Subcutaneous adipose tissue (tissue), 4 donors: ENCODE measurements around the gene TMEM255A. TPM values are rescaled to one million over a fixed set of nuclear protein-coding genes. Genes with fewer than 3 reads are reported as not detected.

Source experiments
- total RNA-seq, 4 donors: library from RNA; depleted of rRNA; stranded (reverse); fragments of >200 nt; gene quantifications; one replicate each; pipeline ENCODE4 v1.1.0, GENCODE V29; 2016
- TF ChIP-seq, protein P1 (sequence below): fragments of 450-650 bp; IDR thresholded peaks from one replicate; pipeline ENCODE4 v1.5.1; 2016; ENCODE audit warnings: low read depth, mild to moderate bottlenecking, control low read depth, antibody characterized with exemption, moderate library complexity

The TMEM255A gene
- total RNA-seq, 4 donors from 2014 or later: 0.88 to 4.1 (median 2.9) TPM; not detected in 1

DNA sequence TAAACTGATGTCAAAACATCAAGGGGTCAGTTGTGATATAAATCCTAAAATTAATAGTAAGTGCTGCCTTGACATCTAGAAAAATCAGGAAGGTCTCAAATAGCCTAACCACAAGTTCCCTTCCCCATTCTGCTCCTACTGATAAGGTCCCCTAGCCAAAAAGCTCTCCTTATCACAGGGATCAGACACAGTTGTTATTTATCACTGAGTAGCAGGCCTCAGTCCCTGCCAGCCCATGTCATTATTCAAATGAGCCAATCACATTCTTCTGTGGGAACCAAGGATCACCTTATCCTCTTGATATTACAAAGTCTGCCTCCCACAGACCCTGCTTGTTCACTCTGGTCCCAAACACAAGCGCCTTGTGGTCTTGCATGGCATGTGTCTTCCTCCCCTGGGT is 23.3 kb upstream of the TMEM255A start:
- TF ChIP-seq, protein P1, sequence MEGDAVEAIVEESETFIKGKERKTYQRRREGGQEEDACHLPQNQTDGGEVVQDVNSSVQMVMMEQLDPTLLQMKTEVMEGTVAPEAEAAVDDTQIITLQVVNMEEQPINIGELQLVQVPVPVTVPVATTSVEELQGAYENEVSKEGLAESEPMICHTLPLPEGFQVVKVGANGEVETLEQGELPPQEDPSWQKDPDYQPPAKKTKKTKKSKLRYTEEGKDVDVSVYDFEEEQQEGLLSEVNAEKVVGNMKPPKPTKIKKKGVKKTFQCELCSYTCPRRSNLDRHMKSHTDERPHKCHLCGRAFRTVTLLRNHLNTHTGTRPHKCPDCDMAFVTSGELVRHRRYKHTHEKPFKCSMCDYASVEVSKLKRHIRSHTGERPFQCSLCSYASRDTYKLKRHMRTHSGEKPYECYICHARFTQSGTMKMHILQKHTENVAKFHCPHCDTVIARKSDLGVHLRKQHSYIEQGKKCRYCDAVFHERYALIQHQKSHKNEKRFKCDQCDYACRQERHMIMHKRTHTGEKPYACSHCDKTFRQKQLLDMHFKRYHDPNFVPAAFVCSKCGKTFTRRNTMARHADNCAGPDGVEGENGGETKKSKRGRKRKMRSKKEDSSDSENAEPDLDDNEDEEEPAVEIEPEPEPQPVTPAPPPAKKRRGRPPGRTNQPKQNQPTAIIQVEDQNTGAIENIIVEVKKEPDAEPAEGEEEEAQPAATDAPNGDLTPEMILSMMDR: no peak

DNA sequence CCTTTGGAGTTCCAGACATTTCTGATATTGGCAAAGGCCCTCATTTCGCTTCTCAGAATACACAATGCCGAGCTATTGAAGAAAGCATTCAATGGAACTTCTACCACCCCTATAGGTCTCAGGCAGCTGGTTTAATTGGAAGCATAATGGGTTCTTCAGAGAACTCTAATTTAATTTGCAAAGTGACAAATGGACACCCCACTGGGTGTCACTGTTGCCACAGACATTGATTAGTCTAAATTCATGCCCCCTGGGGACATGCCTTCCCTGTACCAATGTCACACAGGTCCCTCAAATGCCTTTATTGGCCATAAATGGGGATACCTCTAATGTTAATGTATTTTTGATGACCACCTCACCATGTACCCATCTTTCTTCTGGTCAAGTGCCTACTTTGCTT is 22.9 kb upstream of the TMEM255A start:
- TF ChIP-seq, protein P1: no peak

DNA sequence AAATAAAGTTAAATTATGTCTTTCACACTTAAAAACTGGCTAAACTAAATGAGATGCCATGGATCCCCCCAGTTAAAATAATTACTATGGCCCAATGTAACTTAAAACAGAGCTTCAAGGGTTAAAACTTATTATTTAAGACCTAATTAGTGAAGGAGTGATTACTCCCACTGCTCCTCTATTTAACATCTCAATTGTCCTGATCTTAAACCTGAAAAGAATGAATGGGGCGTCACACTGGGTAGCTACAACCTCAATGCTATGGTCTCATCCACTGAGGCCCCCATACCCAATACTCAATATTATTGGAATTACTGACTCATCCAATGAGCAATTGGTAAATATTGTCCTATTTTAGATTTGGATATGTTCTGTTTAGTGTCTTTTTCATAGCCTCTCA is 21.1 kb upstream of the TMEM255A start:
- TF ChIP-seq, protein P1: no peak

DNA sequence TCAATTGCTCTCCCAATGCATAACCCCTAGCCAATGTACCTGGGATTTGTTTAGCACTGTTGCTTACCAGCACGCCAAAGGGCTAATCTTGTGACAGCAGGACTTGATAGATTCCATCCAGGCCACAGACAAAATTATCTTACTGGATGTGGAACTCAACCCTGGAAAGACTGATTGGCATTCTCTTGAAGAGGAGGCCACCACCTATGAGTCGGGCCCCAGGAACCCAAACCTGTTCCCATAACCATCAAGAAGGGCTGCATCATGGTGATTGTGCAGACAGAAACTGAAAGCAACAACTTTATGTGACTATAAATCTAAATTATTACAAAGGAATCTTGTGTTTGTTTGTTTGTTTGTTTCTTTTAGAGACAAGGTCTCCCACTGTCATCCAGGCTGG is 19.9 kb upstream of the TMEM255A start:
- TF ChIP-seq, protein P1: no peak

DNA sequence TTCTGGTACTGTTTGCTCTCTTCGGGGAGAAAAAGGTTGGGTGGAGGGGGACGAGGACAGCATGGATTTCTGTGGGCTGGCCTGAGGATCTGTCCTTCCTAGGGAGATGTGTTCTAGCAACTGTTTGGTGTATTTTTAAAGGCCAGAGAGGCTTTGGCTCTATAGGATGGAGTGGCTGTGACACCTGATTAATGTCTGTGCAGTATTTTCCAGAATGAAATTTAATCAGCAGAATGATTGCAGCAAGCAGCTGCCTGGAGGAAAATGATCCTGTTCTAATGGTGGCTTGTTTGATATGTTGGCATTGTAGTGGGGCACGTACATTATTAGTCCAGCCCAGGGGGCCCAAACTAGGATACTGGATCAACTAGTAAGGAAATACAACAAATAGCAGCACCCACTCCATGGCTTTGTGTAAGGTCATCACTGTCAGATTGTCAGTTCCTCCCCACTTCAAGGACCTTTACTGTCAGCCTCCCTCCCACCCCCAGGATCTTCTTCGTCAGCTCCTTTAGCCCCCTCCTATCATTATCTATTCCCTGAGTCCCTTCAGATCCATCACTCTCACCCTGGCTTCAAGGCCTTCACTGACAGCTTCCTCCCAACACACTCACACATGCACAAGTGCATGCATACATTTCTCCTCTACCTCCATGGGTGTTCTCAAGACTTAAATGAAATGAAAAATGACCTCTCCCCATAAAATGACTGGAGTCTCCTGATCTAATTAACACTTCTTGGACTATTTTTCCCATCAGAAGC is 10.4 kb upstream of the TMEM255A start:
- TF ChIP-seq, protein P1: no peak

DNA sequence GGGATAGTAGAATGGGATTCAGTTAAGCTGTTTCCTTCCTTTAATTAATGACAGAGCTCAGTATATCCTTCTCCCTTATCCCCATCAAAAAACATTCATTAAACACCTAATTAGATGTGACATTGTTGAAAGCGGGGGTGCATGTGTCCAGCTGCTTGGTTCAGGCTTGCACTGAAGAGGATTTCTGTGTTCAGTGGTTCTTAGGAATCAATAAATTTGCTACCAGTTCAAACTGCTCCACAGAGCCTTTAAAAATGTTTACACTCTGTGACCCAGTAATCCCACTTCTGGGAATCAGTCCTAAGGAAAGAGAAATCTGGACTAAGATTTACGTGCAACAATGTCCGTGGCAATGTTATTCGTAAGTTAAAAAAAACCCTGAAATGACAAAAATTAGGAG is 7.2 kb upstream of the TMEM255A start:
- TF ChIP-seq, protein P1: no peak

DNA sequence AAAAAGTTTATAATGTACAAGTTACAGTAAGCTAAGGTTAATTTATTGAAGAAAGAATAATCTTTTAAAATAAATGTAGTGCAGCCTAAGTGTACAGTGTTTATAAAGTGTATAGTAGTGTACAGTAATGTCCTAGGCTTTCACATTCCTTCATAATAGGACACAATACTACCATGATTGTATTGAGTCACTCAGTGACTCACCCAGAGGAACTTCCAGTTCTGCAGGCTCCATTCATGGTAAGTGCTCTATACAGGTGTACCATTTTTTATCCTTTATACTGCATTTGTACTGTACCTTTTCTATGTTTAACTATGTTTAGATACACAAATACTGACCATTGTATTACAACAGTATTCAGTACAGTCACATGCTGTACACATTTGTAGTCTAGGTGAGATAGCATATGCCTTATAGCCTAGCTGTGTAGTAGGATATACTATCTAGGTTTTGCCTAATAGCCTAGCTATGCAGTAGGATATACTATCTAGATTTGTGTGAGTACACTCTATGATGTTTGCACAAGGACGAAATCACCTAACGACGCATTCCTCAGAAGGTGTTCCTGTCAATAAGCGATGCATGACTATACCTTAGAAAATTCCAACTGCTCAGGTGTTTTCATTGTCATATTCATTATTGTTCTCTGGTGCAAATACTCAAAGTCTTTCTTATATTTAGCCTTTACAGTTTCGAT is 5.5 kb upstream of the TMEM255A start:
- TF ChIP-seq, protein P1: no peak
